Measurements from ENCODE around the gene RPUSD1. TPM values are rescaled to one million over a fixed set of nuclear protein-coding genes. Genes with fewer than 3 reads are reported as not detected.

RPUSD1 gene
- total and polyA plus RNA-seq, 8 donors, result 9.0 to 43.7 (median 20.1) TPM

- no peak for DNase-seq
- peaks cover 5 to 77% (median 47%) of the 10 kb centered on the region in 3 donors for H3K27me3 ChIP-seq
- 60 to 74% (median 61%) methylated on average over 2 to 7 of the region's 7 CpGs for WGBS, 5 donors
- no peak overlapping the region for H3K27ac ChIP-seq
- H3K9me3 ChIP-seq, result peaks cover 0 to 4% (median 0%) of the 10 kb centered on the region in 4 donors
- no peak overlapping the region for H3K4me3 ChIP-seq
- peaks cover 0 to 27% (median 16%) of the 10 kb centered on the region in 4 donors for H3K4me1 ChIP-seq
- TF ChIP-seq POLR2AphosphoS5 (IDR thresholded peaks at IDR 0.05) (no peak), EP300 (IDR thresholded peaks at IDR 0.05) (no peak), CTCF (IDR thresholded peaks at IDR 0.05) (no peak), POLR2A (IDR thresholded peaks at IDR 0.05) (no peak)
- no peaks in the 10 kb centered on the region for H3K36me3 ChIP-seq
- intact Hi-C loops (cut with DNase I; ENCODE audit: low total_unique reads), result no loop called here
These were observed 14.3 kb upstream of the RPUSD1 start for GRCh38 chr16:802461-802860.

- TF ChIP-seq CTCF (IDR thresholded peaks at IDR 0.05), result no peak
- no peak for TF ChIP-seq POLR2AphosphoS5 (IDR thresholded peaks at IDR 0.05)
- TF ChIP-seq POLR2A (IDR thresholded peaks at IDR 0.05), result no peak
- no peak for TF ChIP-seq EP300 (IDR thresholded peaks at IDR 0.05)
- intact Hi-C loops (cut with DNase I; ENCODE audit: low total_unique reads), result no loop called here
- Histone ChIP-seq H3K9me3 (peaks cover 0 to 4% (median 0%) of the 10 kb centered on the region in 4 donors), H3K4me3 (no peak overlapping the region), H3K27ac (no peak overlapping the region), H3K27me3 (peaks cover 7 to 84% (median 47%) of the 10 kb centered on the region in 3 donors), H3K4me1 (peaks cover 0 to 23% (median 14%) of the 10 kb centered on the region in 4 donors), H3K36me3 (no peaks in the 10 kb centered on the region)
- WGBS, 5 donors, result 44 to 60% (median 51%) methylated on average over 7 to 22 of the region's 22 CpGs
- no peak for DNase-seq
These were observed 13.6 kb upstream of the RPUSD1 start for GRCh38 chr16:801584-802363.

GRCh38 chr16:800834-801511 is 12.8 kb upstream of the RPUSD1 start:
- TF ChIP-seq CTCF (IDR thresholded peaks at IDR 0.05), result no peak
- TF ChIP-seq POLR2A (IDR thresholded peaks at IDR 0.05), result no peak
- no peak for TF ChIP-seq POLR2AphosphoS5 (IDR thresholded peaks at IDR 0.05)
- TF ChIP-seq EP300 (IDR thresholded peaks at IDR 0.05), result no peak
- WGBS, 5 donors, result 8 to 15% (median 14%) methylated on average over 5 to 17 of the region's 17 CpGs
- Histone ChIP-seq H3K9me3 (peaks cover 0 to 4% (median 0%) of the 10 kb centered on the region in 4 donors), H3K4me1 (peaks cover 0 to 16% (median 7%) of the 10 kb centered on the region in 4 donors), H3K27ac (no peak overlapping the region), H3K36me3 (no peaks in the 10 kb centered on the region), H3K4me3 (no peak overlapping the region), H3K27me3 (peaks cover 7 to 92% (median 47%) of the 10 kb centered on the region in 3 donors)
- no peak for DNase-seq
- intact Hi-C loops (cut with DNase I; ENCODE audit: low total_unique reads), result no loop called here

GRCh38 chr16:799948-800833 is 12.0 kb upstream of the RPUSD1 start, which contains the start of gene GNG13:
GNG13 (minus strand) TSS chr16:800734; CDS start chr16:799077, 1,657 bp downstream.
- TF ChIP-seq EP300 (IDR thresholded peaks at IDR 0.05) (no peak), POLR2AphosphoS5 (IDR thresholded peaks at IDR 0.05) (no peak), CTCF (IDR thresholded peaks at IDR 0.05) (no peak), POLR2A (IDR thresholded peaks at IDR 0.05) (no peak)
- intact Hi-C loops (cut with DNase I; ENCODE audit: low total_unique reads), result no loop called here
- Histone ChIP-seq H3K27ac (no peak within 1 kb of the TSS), H3K27me3 (peaks cover 7 to 93% (median 47%) of the 10 kb centered on the region in 3 donors), H3K4me3 (no peak within 1 kb of the TSS), H3K36me3 (no peaks in the 10 kb centered on the region), H3K4me1 (peaks cover 0 to 12% (median 2%) of the 10 kb centered on the region in 4 donors), H3K9me3 (peaks cover 0 to 4% (median 0%) of the 10 kb centered on the region in 4 donors)
- WGBS, 5 donors, result 3 to 9% (median 7%) methylated on average over 20 to 57 of the region's 57 CpGs
- no peak for DNase-seq

Data from stomach (tissue), 9 donors.